MCF 10A (cell line): ENCODE data around the gene TTC7B. TPM values are rescaled to one million over a fixed set of nuclear protein-coding genes. Genes with fewer than 3 reads are reported as not detected.

Experiments used
- BruUV-seq: library from RNA; stranded (reverse); fragments of 400-500 nt; replicated peaks from 2 replicates; lab custom pipeline; 2021; lab: Mats Ljungman, UMichigan
- CTCF ChIA-PET: fragments of 300-600 bp; sonication (Branson Sonifier 250); formaldehyde crosslinking; extraction: SDS; loops from one replicate; lab custom pipeline; 2021; ENCODE audit warnings: antibody characterized with exemption, inconsistent platforms; lab: Yijun Ruan, JAX
- POLR2A ChIA-PET: fragments of 300-600, 350-650 bp; sonication (Branson Sonifier 250); formaldehyde crosslinking; extraction: SDS; loops from one replicate; lab custom pipeline; 2020; ENCODE audit warnings: antibody characterized with exemption, inconsistent platforms; lab: Yijun Ruan, JAX
- DNase-seq: peaks from one replicate; pipeline ENCODE4 v3.0.0-alpha.2; 2018; ENCODE audit not compliant: unreplicated experiment
- H3K27ac Mint-ChIP-seq: one replicate; pipeline ENCODE4 v1.8.0; 2022; ENCODE audit warnings: mild to moderate bottlenecking, low read depth, mixed read lengths; ENCODE audit not compliant: unreplicated experiment
- H3K27me3 Mint-ChIP-seq: one replicate; pipeline ENCODE4 v1.8.0; 2022; ENCODE audit warnings: mixed read lengths; ENCODE audit not compliant: insufficient read depth, unreplicated experiment
- H3K36me3 Mint-ChIP-seq: one replicate; pipeline ENCODE4 v1.8.0; 2022; ENCODE audit warnings: mild to moderate bottlenecking, moderate library complexity, mixed read lengths; ENCODE audit not compliant: insufficient read depth, unreplicated experiment
- H3K4me1 Mint-ChIP-seq: one replicate; pipeline ENCODE4 v1.8.0; 2022; ENCODE audit warnings: mixed read lengths; ENCODE audit not compliant: insufficient read depth, unreplicated experiment
- H3K4me3 Mint-ChIP-seq: one replicate; pipeline ENCODE4 v1.8.0; 2022; ENCODE audit warnings: mild to moderate bottlenecking, moderate library complexity, mixed read lengths; ENCODE audit not compliant: unreplicated experiment
- H3K9me3 Mint-ChIP-seq: one replicate; pipeline ENCODE4 v1.8.0; 2022; ENCODE audit warnings: mixed read lengths; ENCODE audit not compliant: unreplicated experiment
- intact Hi-C: fragments of 100-400 bp; cut with micrococcal nuclease; formaldehyde crosslinking; loops from 2 replicates; pipeline ENCODE4 v1.14.1; 2022
- total RNA-seq: library from RNA; stranded (reverse); gene quantifications from 2 replicates; pipeline ENCODE4 v1.2.3, GENCODE V29; 2022
- TF ChIP-seq, protein P1 (sequence below): fragments of 200-600 bp; IDR thresholded peaks from one replicate; pipeline ENCODE4 v1.8.0; 2022; ENCODE audit warnings: antibody characterized with exemption, mild to moderate bottlenecking; ENCODE audit not compliant: unreplicated experiment

TTC7B gene
- total RNA-seq, 1 experiment from 2014 or later, result 31.1 TPM

GRCh38 chr14:90613453-90613852 lies 202.8 kb downstream of the TTC7B start:
- Mint-ChIP-seq H3K36me3 (no peaks in the 10 kb centered on the region), H3K4me3 (no peak overlapping the region), H3K9me3 (no peaks in the 10 kb centered on the region), H3K4me1 (no peaks in the 10 kb centered on the region), H3K27ac (no peak overlapping the region), H3K27me3 (no peaks in the 10 kb centered on the region)
- DNase-seq, result no peak
- TF ChIP-seq, protein P1, sequence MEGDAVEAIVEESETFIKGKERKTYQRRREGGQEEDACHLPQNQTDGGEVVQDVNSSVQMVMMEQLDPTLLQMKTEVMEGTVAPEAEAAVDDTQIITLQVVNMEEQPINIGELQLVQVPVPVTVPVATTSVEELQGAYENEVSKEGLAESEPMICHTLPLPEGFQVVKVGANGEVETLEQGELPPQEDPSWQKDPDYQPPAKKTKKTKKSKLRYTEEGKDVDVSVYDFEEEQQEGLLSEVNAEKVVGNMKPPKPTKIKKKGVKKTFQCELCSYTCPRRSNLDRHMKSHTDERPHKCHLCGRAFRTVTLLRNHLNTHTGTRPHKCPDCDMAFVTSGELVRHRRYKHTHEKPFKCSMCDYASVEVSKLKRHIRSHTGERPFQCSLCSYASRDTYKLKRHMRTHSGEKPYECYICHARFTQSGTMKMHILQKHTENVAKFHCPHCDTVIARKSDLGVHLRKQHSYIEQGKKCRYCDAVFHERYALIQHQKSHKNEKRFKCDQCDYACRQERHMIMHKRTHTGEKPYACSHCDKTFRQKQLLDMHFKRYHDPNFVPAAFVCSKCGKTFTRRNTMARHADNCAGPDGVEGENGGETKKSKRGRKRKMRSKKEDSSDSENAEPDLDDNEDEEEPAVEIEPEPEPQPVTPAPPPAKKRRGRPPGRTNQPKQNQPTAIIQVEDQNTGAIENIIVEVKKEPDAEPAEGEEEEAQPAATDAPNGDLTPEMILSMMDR, result no peak
- ChIA-PET CTCF (interaction anchor here (0.7 to 1.2 kb wide), 2 partner anchors 90 to 101 kb away, joined by 3 read pairs; no protein-coding TSS in a partner anchor), POLR2A (interaction anchor here (0.6 kb wide), 2 partner anchors 9 to 297 kb away, joined by 3 to 4 read pairs; no protein-coding TSS in a partner anchor)
- BruUV-seq, result no TSS peak
- intact Hi-C loops, result no loop called here

GRCh38 chr14:90612801-90613200 lies 203.4 kb downstream of the TTC7B start:
- Mint-ChIP-seq H3K9me3 (no peaks in the 10 kb centered on the region), H3K4me3 (no peak overlapping the region), H3K27me3 (no peaks in the 10 kb centered on the region), H3K27ac (no peak overlapping the region), H3K36me3 (no peaks in the 10 kb centered on the region), H3K4me1 (no peaks in the 10 kb centered on the region)
- intact Hi-C loops, result no loop called here
- POLR2A ChIA-PET, result interaction anchor here (1.6 kb wide), 1 partner anchor 12 kb away, joined by 4 read pairs; no protein-coding TSS in a partner anchor
- no peak for DNase-seq
- BruUV-seq, result no TSS peak
- CTCF ChIA-PET, result interaction anchor here (0.6 kb wide), 2 partner anchors 19 to 395 kb away, joined by 4 read pairs; no protein-coding TSS in a partner anchor
- TF ChIP-seq, protein P1, result no peak

- DNase-seq, result no peak
- no TSS peak for BruUV-seq
- TF ChIP-seq, protein P1, result no peak
- CTCF ChIA-PET, result no interaction called here
- Mint-ChIP-seq H3K4me3 (no peak overlapping the region), H3K27me3 (no peaks in the 10 kb centered on the region), H3K9me3 (no peaks in the 10 kb centered on the region), H3K27ac (no peak overlapping the region), H3K4me1 (no peaks in the 10 kb centered on the region), H3K36me3 (no peaks in the 10 kb centered on the region)
- intact Hi-C loops, result no loop called here
- POLR2A ChIA-PET, result interaction anchor here (1.6 kb wide), 1 partner anchor 11 kb away, joined by 4 read pairs; no protein-coding TSS in a partner anchor
Measured at GRCh38 chr14:90611936-90612335, 204.3 kb downstream of the TTC7B start.

DNA sequence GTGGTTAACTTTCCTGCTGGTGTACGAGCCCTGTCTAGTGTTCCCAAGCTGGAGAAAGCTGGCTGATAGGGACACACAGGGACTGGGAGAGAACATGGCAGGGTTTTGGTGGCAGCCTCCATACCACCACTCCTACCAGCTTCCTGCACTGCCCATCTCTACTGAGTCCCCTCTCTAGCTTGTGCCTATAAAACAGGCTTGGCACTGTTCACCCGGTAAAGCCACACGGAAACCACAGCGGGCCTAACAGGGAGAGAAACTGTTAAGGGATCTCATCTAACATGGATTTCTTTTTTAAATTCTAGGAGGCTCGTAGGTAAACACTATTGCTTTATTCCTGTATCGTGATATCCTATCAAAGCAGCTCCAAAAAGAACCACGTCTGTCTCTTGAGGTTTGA lies 204.7 kb downstream of the TTC7B start:
- H3K4me1 Mint-ChIP-seq, result no peaks in the 10 kb centered on the region
- ChIA-PET CTCF (no interaction called here), POLR2A (interaction anchor here (1.6 kb wide), 1 partner anchor 10 kb away, joined by 4 read pairs; no protein-coding TSS in a partner anchor)
- BruUV-seq, result no TSS peak
- DNase-seq, result no peak
- H3K27ac Mint-ChIP-seq, result no peak overlapping the region
- intact Hi-C loops, result no loop called here
- no peaks in the 10 kb centered on the region for H3K9me3 Mint-ChIP-seq
- no peaks in the 10 kb centered on the region for H3K27me3 Mint-ChIP-seq
- TF ChIP-seq, protein P1, result no peak
- H3K4me3 Mint-ChIP-seq, result no peak overlapping the region
- no peaks in the 10 kb centered on the region for H3K36me3 Mint-ChIP-seq
